Measurements from ENCODE around the gene DES.

DES gene

GRCh38 chr2:219408631-219409030 lies 9.5 kb upstream of the DES start:
- no peak for DNase-seq (ENCODE audit: low read depth)
- H3K4me3 ChIP-seq (ENCODE audit: control insufficient read depth, low read depth, low read length): no peak overlapping the region
- TF ChIP-seq CTCF (IDR thresholded peaks at IDR 0.05; ENCODE audit: control insufficient read depth, insufficient read depth, low read depth, low read length, missing control alignments): no peak

GRCh38 chr2:219409619-219410018 lies 8.6 kb upstream of the DES start:
- no peak for DNase-seq (ENCODE audit: low read depth)
- no peak overlapping the region for H3K4me3 ChIP-seq (ENCODE audit: control insufficient read depth, low read depth, low read length)
- no peak for TF ChIP-seq CTCF (IDR thresholded peaks at IDR 0.05; ENCODE audit: control insufficient read depth, insufficient read depth, low read depth, low read length, missing control alignments)

GRCh38 chr2:219410390-219410789 lies 7.8 kb upstream of the DES start:
- no peak overlapping the region for H3K4me3 ChIP-seq (ENCODE audit: control insufficient read depth, low read depth, low read length)
- TF ChIP-seq CTCF (IDR thresholded peaks at IDR 0.05; ENCODE audit: control insufficient read depth, insufficient read depth, low read depth, low read length, missing control alignments): no peak
- no peak for DNase-seq (ENCODE audit: low read depth)

- TF ChIP-seq CTCF (IDR thresholded peaks at IDR 0.05; ENCODE audit: control insufficient read depth, insufficient read depth, low read depth, low read length, missing control alignments): no peak
- no peak overlapping the region for H3K4me3 ChIP-seq (ENCODE audit: control insufficient read depth, low read depth, low read length)
- no peak for DNase-seq (ENCODE audit: low read depth)
These were observed 3.3 kb upstream of the DES start for GRCh38 chr2:219414857-219415256.

GRCh38 chr2:219415580-219416234 lies 2.5 kb upstream of the DES start:
- H3K4me3 ChIP-seq (ENCODE audit: control insufficient read depth, low read depth, low read length): no peak overlapping the region
- no peak for TF ChIP-seq CTCF (IDR thresholded peaks at IDR 0.05; ENCODE audit: control insufficient read depth, insufficient read depth, low read depth, low read length, missing control alignments)
- no peak for DNase-seq (ENCODE audit: low read depth)

GRCh38 chr2:219416235-219416602 lies 2.0 kb upstream of the DES start:
- no peak for TF ChIP-seq CTCF (IDR thresholded peaks at IDR 0.05; ENCODE audit: control insufficient read depth, insufficient read depth, low read depth, low read length, missing control alignments)
- DNase-seq (ENCODE audit: low read depth): no peak
- H3K4me3 ChIP-seq (ENCODE audit: control insufficient read depth, low read depth, low read length): no peak overlapping the region

- no peak overlapping the region for H3K4me3 ChIP-seq (ENCODE audit: control insufficient read depth, low read depth, low read length)
- no peak for DNase-seq (ENCODE audit: low read depth)
- no peak for TF ChIP-seq CTCF (IDR thresholded peaks at IDR 0.05; ENCODE audit: control insufficient read depth, insufficient read depth, low read depth, low read length, missing control alignments)
These were observed 1.2 kb upstream of the DES start for GRCh38 chr2:219416938-219417337.

Measured in AG09309 (cell line).